Tongue (tissue), 2 donors: ENCODE results near the gene TMEM236. TPM values are rescaled to one million over a fixed set of nuclear protein-coding genes. Genes with fewer than 3 reads are reported as not detected.

Experiments
- DNase-seq: peaks from one replicate; pipeline ENCODE4 v3.0.0-alpha.2; 2015
- total RNA-seq: library from RNA; depleted of rRNA; stranded (reverse); fragments of >200 nt; gene quantifications from one replicate; pipeline ENCODE4 v1.2.3, GENCODE V29; 2014

Gene TMEM236
- total RNA-seq, 1 donor from 2014 or later: 0.10 TPM

- peak; percentile 67 for DNase-seq
These were observed 9.1 kb upstream of the TMEM236 start for GRCh38 chr10:17742918-17743317.

- no peak for DNase-seq
These were observed 8.6 kb upstream of the TMEM236 start for GRCh38 chr10:17743437-17743836.

- DNase-seq: peak; percentile 16
These were observed 7.6 kb upstream of the TMEM236 start for GRCh38 chr10:17744341-17744861.

GRCh38 chr10:17747883-17748550, 4.0 kb upstream of the TMEM236 start:
- DNase-seq: no peak

- no peak for DNase-seq
These were observed 2.1 kb upstream of the TMEM236 start for GRCh38 chr10:17749890-17750289.

GRCh38 chr10:17756557-17757217, 4.7 kb downstream of the TMEM236 start:
- DNase-seq: peak; percentile 40

GRCh38 chr10:17758200-17758599, 6.2 kb downstream of the TMEM236 start:
- DNase-seq: no peak

- DNase-seq: no peak
These were observed 6.9 kb downstream of the TMEM236 start for GRCh38 chr10:17758896-17759295.

GRCh38 chr10:17764142-17764541, 12.1 kb downstream of the TMEM236 start:
- DNase-seq: no peak

GRCh38 chr10:17765602-17766001, 13.6 kb downstream of the TMEM236 start:
- no peak for DNase-seq

GRCh38 chr10:17766731-17767130, 14.7 kb downstream of the TMEM236 start:
- no peak for DNase-seq

GRCh38 chr10:17768496-17768895, 16.5 kb downstream of the TMEM236 start:
- DNase-seq: no peak

GRCh38 chr10:17768957-17769356, 17.0 kb downstream of the TMEM236 start:
- no peak for DNase-seq

- no peak for DNase-seq
These were observed 19.0 kb downstream of the TMEM236 start for GRCh38 chr10:17771017-17771416.

- peak; percentile 17 for DNase-seq
These were observed 27.8 kb downstream of the TMEM236 start for GRCh38 chr10:17779784-17780183.

GRCh38 chr10:17780727-17781126, 28.7 kb downstream of the TMEM236 start:
- no peak for DNase-seq

- no peak for DNase-seq
These were observed 29.9 kb downstream of the TMEM236 start for GRCh38 chr10:17781856-17782255.

- no peak for DNase-seq
These were observed 31.1 kb downstream of the TMEM236 start for GRCh38 chr10:17782921-17783665.

GRCh38 chr10:17783751-17784150, 31.8 kb downstream of the TMEM236 start:
- DNase-seq: no peak

- DNase-seq: no peak
These were observed 32.7 kb downstream of the TMEM236 start for GRCh38 chr10:17784688-17785087.

- no peak for DNase-seq
These were observed 33.4 kb downstream of the TMEM236 start for GRCh38 chr10:17785276-17785930.
